HG03469 (cell line): ENCODE data around the gene THRB.

Experiments used
- ATAC-seq: cut with Tn5 transposase; IDR thresholded peaks from one replicate; pipeline ENCODE4 v1.9.1; 2021; ENCODE audit warnings: mild to moderate bottlenecking, moderate library complexity, moderate number of reproducible peaks; ENCODE audit not compliant: unreplicated experiment

The THRB gene

GRCh38 chr3:24385012-24385615 lies 109.5 kb downstream of the THRB start:
- ATAC-seq, result no peak

GRCh38 chr3:24382647-24383046 lies 112.0 kb downstream of the THRB start:
- ATAC-seq, result no peak

GRCh38 chr3:24379936-24380335 lies 114.7 kb downstream of the THRB start:
- no peak for ATAC-seq

GRCh38 chr3:24378313-24378712 lies 116.3 kb downstream of the THRB start:
- ATAC-seq, result no peak

- no peak for ATAC-seq
These were observed 117.2 kb downstream of the THRB start for GRCh38 chr3:24377218-24377993.

GRCh38 chr3:24375947-24376384 lies 118.7 kb downstream of the THRB start:
- ATAC-seq, result no peak

GRCh38 chr3:24374801-24375200 lies 119.8 kb downstream of the THRB start:
- ATAC-seq, result no peak

GRCh38 chr3:24373198-24373959 lies 121.3 kb downstream of the THRB start:
- ATAC-seq, result no peak

- ATAC-seq, result no peak
These were observed 122.0 kb downstream of the THRB start for GRCh38 chr3:24372559-24373197.

- ATAC-seq, result no peak
These were observed 124.1 kb downstream of the THRB start for GRCh38 chr3:24370352-24371090.

- ATAC-seq, result no peak
These were observed 126.0 kb downstream of the THRB start for GRCh38 chr3:24368605-24369004.

- ATAC-seq, result no peak
These were observed 126.9 kb downstream of the THRB start for GRCh38 chr3:24367664-24368264.

- no peak for ATAC-seq
These were observed 127.4 kb downstream of the THRB start for GRCh38 chr3:24367216-24367615.

- no peak for ATAC-seq
These were observed 129.5 kb downstream of the THRB start for GRCh38 chr3:24365168-24365567.

GRCh38 chr3:24364359-24364758 lies 130.3 kb downstream of the THRB start:
- no peak for ATAC-seq

- ATAC-seq, result no peak
These were observed 131.4 kb downstream of the THRB start for GRCh38 chr3:24363242-24363641.

GRCh38 chr3:24361623-24362022 lies 133.0 kb downstream of the THRB start:
- no peak for ATAC-seq

- no peak for ATAC-seq
These were observed 133.7 kb downstream of the THRB start for GRCh38 chr3:24360957-24361356.

- ATAC-seq, result no peak
These were observed 134.8 kb downstream of the THRB start for GRCh38 chr3:24359645-24360462.
